ENCODE measurements around the gene L3MBTL4.

Gene L3MBTL4

GRCh38 chr18:6115710-6116109 lies 299.0 kb downstream of the L3MBTL4 start:
- Histone ChIP-seq H3K9me3 (ENCODE audit: control insufficient read depth, insufficient read depth, low read length) (no peaks in the 10 kb centered on the region), H3K36me3 (ENCODE audit: control insufficient read depth, insufficient read depth, low read length) (no peaks in the 10 kb centered on the region), H3K4me1 (ENCODE audit: control insufficient read depth, insufficient read depth, low read length) (peaks cover 3% of the 10 kb centered on the region), H3K9ac (ENCODE audit: low read depth, low read length) (no peak overlapping the region), H3K4me3 (ENCODE audit: low read depth, low read length) (no peak overlapping the region), H3K27me3 (ENCODE audit: control insufficient read depth, insufficient read depth, low read length) (no peaks in the 10 kb centered on the region)

GRCh38 chr18:6113650-6114049 lies 301.1 kb downstream of the L3MBTL4 start:
- H3K9ac ChIP-seq (ENCODE audit: low read depth, low read length): no peak overlapping the region
- no peaks in the 10 kb centered on the region for H3K9me3 ChIP-seq (ENCODE audit: control insufficient read depth, insufficient read depth, low read length)
- no peaks in the 10 kb centered on the region for H3K4me1 ChIP-seq (ENCODE audit: control insufficient read depth, insufficient read depth, low read length)
- no peak overlapping the region for H3K4me3 ChIP-seq (ENCODE audit: low read depth, low read length)
- no peaks in the 10 kb centered on the region for H3K36me3 ChIP-seq (ENCODE audit: control insufficient read depth, insufficient read depth, low read length)
- H3K27me3 ChIP-seq (ENCODE audit: control insufficient read depth, insufficient read depth, low read length): no peaks in the 10 kb centered on the region

GRCh38 chr18:6111726-6112125 lies 303.0 kb downstream of the L3MBTL4 start:
- no peak overlapping the region for H3K9ac ChIP-seq (ENCODE audit: low read depth, low read length)
- H3K9me3 ChIP-seq (ENCODE audit: control insufficient read depth, insufficient read depth, low read length): no peaks in the 10 kb centered on the region
- no peaks in the 10 kb centered on the region for H3K36me3 ChIP-seq (ENCODE audit: control insufficient read depth, insufficient read depth, low read length)
- H3K4me3 ChIP-seq (ENCODE audit: low read depth, low read length): no peak overlapping the region
- no peaks in the 10 kb centered on the region for H3K27me3 ChIP-seq (ENCODE audit: control insufficient read depth, insufficient read depth, low read length)
- H3K4me1 ChIP-seq (ENCODE audit: control insufficient read depth, insufficient read depth, low read length): no peaks in the 10 kb centered on the region

GRCh38 chr18:6109743-6110142 lies 305.0 kb downstream of the L3MBTL4 start:
- no peak overlapping the region for H3K4me3 ChIP-seq (ENCODE audit: low read depth, low read length)
- no peaks in the 10 kb centered on the region for H3K4me1 ChIP-seq (ENCODE audit: control insufficient read depth, insufficient read depth, low read length)
- no peaks in the 10 kb centered on the region for H3K36me3 ChIP-seq (ENCODE audit: control insufficient read depth, insufficient read depth, low read length)
- no peaks in the 10 kb centered on the region for H3K9me3 ChIP-seq (ENCODE audit: control insufficient read depth, insufficient read depth, low read length)
- no peak overlapping the region for H3K9ac ChIP-seq (ENCODE audit: low read depth, low read length)
- no peaks in the 10 kb centered on the region for H3K27me3 ChIP-seq (ENCODE audit: control insufficient read depth, insufficient read depth, low read length)

GRCh38 chr18:6107794-6108193 lies 306.9 kb downstream of the L3MBTL4 start:
- Histone ChIP-seq H3K9me3 (ENCODE audit: control insufficient read depth, insufficient read depth, low read length) (no peaks in the 10 kb centered on the region), H3K27me3 (ENCODE audit: control insufficient read depth, insufficient read depth, low read length) (no peaks in the 10 kb centered on the region), H3K4me1 (ENCODE audit: control insufficient read depth, insufficient read depth, low read length) (no peaks in the 10 kb centered on the region), H3K36me3 (ENCODE audit: control insufficient read depth, insufficient read depth, low read length) (no peaks in the 10 kb centered on the region), H3K9ac (ENCODE audit: low read depth, low read length) (no peak overlapping the region), H3K4me3 (ENCODE audit: low read depth, low read length) (no peak overlapping the region)

DNA sequence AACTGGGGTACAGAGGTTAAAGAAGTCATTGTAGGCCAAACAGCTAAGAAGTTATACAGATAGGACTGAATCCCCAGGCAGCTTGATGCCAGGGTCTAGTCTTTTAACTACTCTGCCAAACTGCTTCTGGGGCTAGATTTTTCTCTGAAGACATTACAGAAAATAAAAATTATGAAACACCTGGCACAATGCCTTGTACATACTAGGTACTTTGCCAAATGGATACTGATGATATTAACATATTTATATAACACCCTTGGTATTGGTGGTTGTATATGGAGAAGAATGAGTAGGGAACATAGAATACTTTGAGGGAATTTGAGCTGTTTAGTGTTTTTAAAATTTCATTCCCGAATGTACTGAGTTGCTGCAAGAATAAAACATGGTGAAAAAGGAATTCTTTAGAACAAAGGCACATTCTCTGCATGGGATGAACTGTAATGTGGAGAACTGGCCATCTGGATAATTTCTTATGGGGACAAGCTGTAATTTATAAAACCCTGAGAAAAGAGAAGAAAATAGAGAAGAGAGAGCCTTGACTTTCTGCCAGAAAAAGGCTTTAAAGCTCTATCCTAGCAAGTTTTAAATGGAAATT lies 308.5 kb downstream of the L3MBTL4 start:
- H3K27me3 ChIP-seq (ENCODE audit: control insufficient read depth, insufficient read depth, low read length): no peaks in the 10 kb centered on the region
- H3K9me3 ChIP-seq (ENCODE audit: control insufficient read depth, insufficient read depth, low read length): no peaks in the 10 kb centered on the region
- H3K4me3 ChIP-seq (ENCODE audit: low read depth, low read length): no peak overlapping the region
- H3K9ac ChIP-seq (ENCODE audit: low read depth, low read length): no peak overlapping the region
- no peaks in the 10 kb centered on the region for H3K4me1 ChIP-seq (ENCODE audit: control insufficient read depth, insufficient read depth, low read length)
- H3K36me3 ChIP-seq (ENCODE audit: control insufficient read depth, insufficient read depth, low read length): no peaks in the 10 kb centered on the region

GRCh38 chr18:6103741-6104140 lies 311.0 kb downstream of the L3MBTL4 start:
- H3K4me3 ChIP-seq (ENCODE audit: low read depth, low read length): no peak overlapping the region
- H3K27me3 ChIP-seq (ENCODE audit: control insufficient read depth, insufficient read depth, low read length): no peaks in the 10 kb centered on the region
- no peak overlapping the region for H3K9ac ChIP-seq (ENCODE audit: low read depth, low read length)
- no peaks in the 10 kb centered on the region for H3K9me3 ChIP-seq (ENCODE audit: control insufficient read depth, insufficient read depth, low read length)
- H3K4me1 ChIP-seq (ENCODE audit: control insufficient read depth, insufficient read depth, low read length): no peaks in the 10 kb centered on the region
- no peaks in the 10 kb centered on the region for H3K36me3 ChIP-seq (ENCODE audit: control insufficient read depth, insufficient read depth, low read length)

GRCh38 chr18:6096730-6097129 lies 318.0 kb downstream of the L3MBTL4 start:
- Histone ChIP-seq H3K36me3 (ENCODE audit: control insufficient read depth, insufficient read depth, low read length) (no peaks in the 10 kb centered on the region), H3K9ac (ENCODE audit: low read depth, low read length) (no peak overlapping the region), H3K4me1 (ENCODE audit: control insufficient read depth, insufficient read depth, low read length) (no peaks in the 10 kb centered on the region), H3K27me3 (ENCODE audit: control insufficient read depth, insufficient read depth, low read length) (no peaks in the 10 kb centered on the region), H3K4me3 (ENCODE audit: low read depth, low read length) (no peak overlapping the region), H3K9me3 (ENCODE audit: control insufficient read depth, insufficient read depth, low read length) (no peaks in the 10 kb centered on the region)

DNA sequence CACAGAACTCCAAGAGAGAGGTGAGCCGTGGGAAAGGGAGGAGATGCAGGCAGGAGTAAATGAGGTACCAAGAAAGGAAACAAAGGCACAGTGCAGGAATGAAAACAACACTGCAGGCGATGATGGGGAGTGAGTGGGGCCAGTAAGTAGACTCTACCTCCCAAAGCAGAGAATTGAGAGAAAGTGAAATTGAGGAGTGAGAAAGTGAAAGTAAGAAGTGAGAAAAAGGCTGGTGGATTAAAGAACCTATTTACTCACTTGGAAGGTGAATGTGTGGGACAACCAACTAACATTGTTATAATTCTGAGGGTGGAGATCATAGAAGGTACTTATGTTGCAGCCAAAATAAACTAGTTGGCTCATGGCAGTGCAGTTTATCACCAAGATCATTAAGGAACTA lies 326.3 kb downstream of the L3MBTL4 start:
- no peak overlapping the region for H3K4me3 ChIP-seq (ENCODE audit: low read depth, low read length)
- no peaks in the 10 kb centered on the region for H3K9me3 ChIP-seq (ENCODE audit: control insufficient read depth, insufficient read depth, low read length)
- no peaks in the 10 kb centered on the region for H3K27me3 ChIP-seq (ENCODE audit: control insufficient read depth, insufficient read depth, low read length)
- H3K9ac ChIP-seq (ENCODE audit: low read depth, low read length): no peak overlapping the region
- no peaks in the 10 kb centered on the region for H3K36me3 ChIP-seq (ENCODE audit: control insufficient read depth, insufficient read depth, low read length)
- H3K4me1 ChIP-seq (ENCODE audit: control insufficient read depth, insufficient read depth, low read length): no peaks in the 10 kb centered on the region

DNA sequence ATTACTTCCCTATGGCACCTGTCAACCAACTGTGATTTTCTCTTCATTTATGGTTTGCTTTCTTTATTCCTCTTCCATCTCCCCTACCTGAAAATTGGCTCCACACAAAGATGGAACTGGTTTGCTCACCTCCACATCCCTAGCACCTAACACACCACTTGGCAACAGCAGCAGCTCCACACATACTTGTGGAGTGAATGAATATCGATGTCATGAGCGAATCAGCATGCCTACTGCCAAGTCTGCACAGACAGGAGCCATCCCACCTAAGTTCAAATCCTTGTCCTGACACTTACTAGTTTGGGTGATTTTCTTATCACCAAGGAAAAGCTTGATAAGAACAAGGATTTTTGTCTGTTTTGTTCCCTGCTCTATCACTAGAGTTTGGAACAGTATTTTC lies 328.0 kb downstream of the L3MBTL4 start:
- Histone ChIP-seq H3K4me1 (ENCODE audit: control insufficient read depth, insufficient read depth, low read length) (no peaks in the 10 kb centered on the region), H3K9me3 (ENCODE audit: control insufficient read depth, insufficient read depth, low read length) (no peaks in the 10 kb centered on the region), H3K4me3 (ENCODE audit: low read depth, low read length) (no peak overlapping the region), H3K36me3 (ENCODE audit: control insufficient read depth, insufficient read depth, low read length) (no peaks in the 10 kb centered on the region), H3K9ac (ENCODE audit: low read depth, low read length) (no peak overlapping the region), H3K27me3 (ENCODE audit: control insufficient read depth, insufficient read depth, low read length) (no peaks in the 10 kb centered on the region)

GRCh38 chr18:6079406-6079805 lies 335.3 kb downstream of the L3MBTL4 start:
- Histone ChIP-seq H3K4me1 (ENCODE audit: control insufficient read depth, insufficient read depth, low read length) (no peaks in the 10 kb centered on the region), H3K4me3 (ENCODE audit: low read depth, low read length) (no peak overlapping the region), H3K9ac (ENCODE audit: low read depth, low read length) (no peak overlapping the region), H3K27me3 (ENCODE audit: control insufficient read depth, insufficient read depth, low read length) (no peaks in the 10 kb centered on the region), H3K9me3 (ENCODE audit: control insufficient read depth, insufficient read depth, low read length) (no peaks in the 10 kb centered on the region), H3K36me3 (ENCODE audit: control insufficient read depth, insufficient read depth, low read length) (no peaks in the 10 kb centered on the region)

DNA sequence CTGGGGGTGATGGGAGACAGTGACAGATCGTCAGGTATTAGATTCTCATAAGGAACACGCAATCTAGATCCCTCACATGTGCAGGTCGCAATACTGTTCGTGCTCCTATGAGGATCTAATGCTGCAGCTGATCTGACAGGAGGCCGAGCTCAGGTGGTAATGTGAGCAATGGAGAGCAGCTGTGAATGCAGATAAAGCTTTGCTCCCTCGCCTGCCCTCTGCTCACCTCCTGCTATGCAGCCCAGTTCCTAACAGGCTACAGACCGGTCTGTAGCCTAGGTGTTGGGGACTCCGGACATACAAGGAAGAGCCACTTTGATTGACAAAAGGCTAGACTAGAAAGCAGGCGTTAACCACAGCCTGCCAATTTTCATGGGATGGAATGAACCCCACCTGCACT lies 335.8 kb downstream of the L3MBTL4 start:
- Histone ChIP-seq H3K36me3 (ENCODE audit: control insufficient read depth, insufficient read depth, low read length) (no peaks in the 10 kb centered on the region), H3K9ac (ENCODE audit: low read depth, low read length) (no peak overlapping the region), H3K4me3 (ENCODE audit: low read depth, low read length) (no peak overlapping the region), H3K9me3 (ENCODE audit: control insufficient read depth, insufficient read depth, low read length) (no peaks in the 10 kb centered on the region), H3K27me3 (ENCODE audit: control insufficient read depth, insufficient read depth, low read length) (no peaks in the 10 kb centered on the region), H3K4me1 (ENCODE audit: control insufficient read depth, insufficient read depth, low read length) (no peaks in the 10 kb centered on the region)
